GM23338 (cell line): ENCODE measurements around the gene SCN3A. TPM values are rescaled to one million over a fixed set of nuclear protein-coding genes. Genes with fewer than 3 reads are reported as not detected.

Experiments used
- ATAC-seq: fragments of 200-7000 bp; cut with Tn5 transposase; 3 replicates; pipeline ENCODE4 v1.9.1; 2020
- DNase-seq: peaks from one replicate; pipeline ENCODE4 v3.0.0-alpha.2; 2015; ENCODE audit warnings: low spot score
- H2AFZ ChIP-seq: fragments of 200-600 bp; sonication (generic); 2 replicates; pipeline ENCODE4 v1.8.0; 2016; ENCODE audit warnings: antibody characterized with exemption, mild to moderate bottlenecking, moderate library complexity
- H3F3A ChIP-seq: fragments of 200-600 bp; sonication (generic); replicated peaks from 2 replicates; pipeline ENCODE4 v1.8.0; 2017; ENCODE audit warnings: antibody characterized with exemption, mixed run types, low read depth
- H3K27ac ChIP-seq: fragments of 200-600 bp; sonication (generic); 2 replicates; pipeline ENCODE4 v1.6.1; 2016; ENCODE audit warnings: low read depth
- H3K27me3 ChIP-seq: fragments of 200-600 bp; sonication (generic); 2 replicates; pipeline ENCODE4 v1.8.0; 2016; ENCODE audit warnings: mild to moderate bottlenecking, mixed run types, moderate library complexity; ENCODE audit not compliant: insufficient read depth
- H3K36me3 ChIP-seq: fragments of 200-600 bp; sonication (generic); 2 replicates; pipeline ENCODE4 v1.8.0; 2016; ENCODE audit warnings: mild to moderate bottlenecking; ENCODE audit not compliant: insufficient read depth
- H3K4me1 ChIP-seq: fragments of 200-600 bp; sonication (generic); 2 replicates; pipeline ENCODE4 v1.8.0; 2016; ENCODE audit warnings: mild to moderate bottlenecking, moderate library complexity; ENCODE audit not compliant: insufficient read depth
- H3K4me2 ChIP-seq: fragments of 200-600 bp; sonication (generic); 2 replicates; pipeline ENCODE4 v1.7.1; 2017; ENCODE audit warnings: mixed run types
- H3K4me3 ChIP-seq: fragments of 200-600 bp; sonication (generic); 2 replicates; pipeline ENCODE4 v1.6.1; 2016; ENCODE audit warnings: mixed run types
- H3K79me2 ChIP-seq: fragments of 200-600 bp; sonication (generic); replicated peaks from 2 replicates; pipeline ENCODE4 v1.8.0; 2017; ENCODE audit warnings: mild to moderate bottlenecking; ENCODE audit not compliant: insufficient read depth
- H3K9me2 ChIP-seq: fragments of 200-600 bp; sonication (generic); 2 replicates; pipeline ENCODE4 v1.8.0; 2017; ENCODE audit not compliant: insufficient read depth
- H4K20me1 ChIP-seq: fragments of 200-600 bp; sonication (generic); replicated peaks from 2 replicates; pipeline ENCODE4 v1.8.0; 2017; ENCODE audit warnings: mild to moderate bottlenecking; ENCODE audit not compliant: insufficient read depth
- H3K27ac Mint-ChIP-seq: 2 replicates; pipeline ENCODE4 v1.8.0; 2020; ENCODE audit warnings: inconsistent platforms, mild to moderate bottlenecking, moderate library complexity, mixed read lengths
- H3K27me3 Mint-ChIP-seq: 3 replicates; pipeline ENCODE4 v1.8.0; 2022; ENCODE audit warnings: low read depth, mild to moderate bottlenecking, moderate library complexity, mixed read lengths, inconsistent platforms; ENCODE audit not compliant: insufficient read depth, poor library complexity
- H3K36me3 Mint-ChIP-seq: 3 replicates; pipeline ENCODE4 v1.8.0; 2021; ENCODE audit warnings: low read depth, mild to moderate bottlenecking, inconsistent platforms, moderate library complexity, mixed read lengths
- H3K4me1 Mint-ChIP-seq: 3 replicates; pipeline ENCODE4 v1.8.0; 2020; ENCODE audit warnings: mild to moderate bottlenecking, inconsistent platforms, mixed read lengths
- H3K4me3 Mint-ChIP-seq: 3 replicates; pipeline ENCODE4 v1.8.0; 2021; ENCODE audit warnings: moderate library complexity, mild to moderate bottlenecking, inconsistent platforms, mixed read lengths
- H3K9me3 Mint-ChIP-seq: 3 replicates; pipeline ENCODE4 v1.8.0; 2020; ENCODE audit warnings: moderate library complexity, mild to moderate bottlenecking, inconsistent platforms, mixed read lengths
- CREB1 ChIP-seq: fragments of 250-450 bp; sonication (Bioruptor Pico); IDR thresholded peaks from 2 replicates; pipeline ENCODE4 v1.5.0; 2020; ENCODE audit warnings: low read depth, mild to moderate bottlenecking, moderate library complexity
- ETS1 ChIP-seq: IDR thresholded peaks from 2 replicates; pipeline ENCODE4 v1.6.1; 2016; ENCODE audit warnings: antibody characterized with exemption
- EZH2phosphoT487 ChIP-seq: fragments of 200-600 bp; sonication (generic); IDR thresholded peaks from one replicate; pipeline ENCODE4 v1.8.1; 2018; ENCODE audit warnings: antibody characterized with exemption; ENCODE audit not compliant: unreplicated experiment
- JUNB ChIP-seq: IDR thresholded peaks from one replicate; pipeline ENCODE4 v1.6.1; 2016; ENCODE audit warnings: antibody characterized with exemption; ENCODE audit not compliant: unreplicated experiment
- NANOG ChIP-seq: IDR thresholded peaks from 2 replicates; pipeline ENCODE4 v1.6.1; 2016; ENCODE audit warnings: antibody characterized with exemption, borderline replicate concordance
- POLR2AphosphoS5 ChIP-seq: IDR thresholded peaks from 2 replicates; pipeline ENCODE4 v1.6.1; 2016; ENCODE audit warnings: antibody characterized with exemption, low read depth
- REST ChIP-seq: IDR thresholded peaks from one replicate; pipeline ENCODE4 v1.6.1; 2018; ENCODE audit warnings: antibody characterized with exemption; ENCODE audit not compliant: unreplicated experiment
- STAT1 ChIP-seq: IDR thresholded peaks from one replicate; pipeline ENCODE4 v1.6.1; 2016; ENCODE audit warnings: antibody characterized with exemption; ENCODE audit not compliant: unreplicated experiment
- ZNF331 ChIP-seq: fragments of 250-450 bp; sonication (Bioruptor Pico); IDR thresholded peaks from 2 replicates; pipeline ENCODE4 v1.5.0; 2020; ENCODE audit warnings: low read depth, mild to moderate bottlenecking, moderate library complexity
- polyA plus RNA-seq: library from polyadenylated mRNA; unstranded; fragments of >200 nt; fragmentation: Nextera tagmentation; extraction: Ambion mirVana; gene quantifications from 2 replicates; pipeline ENCODE4 v1.2.1, GENCODE V29; 2016
- total RNA-seq: library from RNA; depleted of rRNA; stranded (reverse); fragments of >200 nt; shearing (Covaris generic); gene quantifications from 2 replicates; pipeline ENCODE4 v1.2.3, GENCODE V29; 2014
- TF ChIP-seq, protein P1 (sequence below), 2 experiments: fragments of 200-600 bp in 1 of 2; sonication (generic) in 1 of 2; conservative IDR thresholded peaks; 2 replicates each; pipeline versions ENCODE4 v1.5.1 to v1.6.1; 2016 to 2017; ENCODE audit warnings: antibody characterized with exemption in 2 of 2, low read depth in 2 of 2, mild to moderate bottlenecking in 2 of 2, moderate library complexity in 1 of 2

SCN3A gene
- total and polyA plus RNA-seq, 2 experiments from 2014 or later, result 0.66 TPM; not detected in 1

DNA sequence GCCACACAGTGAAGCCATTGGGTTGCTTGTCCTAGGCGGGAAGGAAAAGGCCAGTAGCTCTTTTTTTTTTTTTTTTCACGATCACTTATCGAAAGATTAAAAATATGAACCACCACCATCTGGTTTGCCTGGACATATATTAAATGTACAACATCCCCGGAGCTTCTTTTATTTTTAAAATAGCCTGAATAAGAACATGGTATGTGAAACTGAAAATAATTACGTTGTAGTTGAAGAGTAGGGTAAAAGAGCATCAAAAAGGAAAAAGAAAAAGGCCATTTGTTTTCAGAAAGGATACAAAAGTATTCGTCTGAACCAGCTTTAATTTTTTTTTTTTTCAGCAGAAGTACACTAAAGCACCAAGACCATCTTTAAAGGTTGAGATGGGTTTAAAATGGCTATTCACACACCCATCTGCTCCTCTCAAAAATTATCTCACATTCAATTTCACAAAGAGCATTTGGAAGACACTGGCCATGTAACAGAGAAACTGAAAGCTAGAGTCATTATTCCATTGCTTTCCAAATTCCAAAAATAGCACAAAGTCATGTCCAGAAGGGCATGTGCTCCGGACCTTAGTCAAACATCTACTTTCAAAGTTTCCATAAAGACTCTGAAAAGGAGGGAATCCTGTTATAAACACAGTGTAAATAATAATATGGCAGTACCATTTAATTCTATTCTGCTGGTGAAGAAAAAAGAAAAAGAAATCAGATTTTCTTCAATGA lies 82.9 kb downstream of the SCN3A start:
- ATAC-seq, result no peak
- TF ChIP-seq POLR2AphosphoS5 (no peak), CREB1 (CRISPR knock-in tag) (no peak), STAT1 (no peak), ZNF331 (no peak), JUNB (no peak), REST (no peak)
- Mint-ChIP-seq H3K27me3 (no peaks in the 10 kb centered on the region), H3K27ac (no peak overlapping the region), H3K9me3 (no peaks in the 10 kb centered on the region), H3K4me3 (no peak overlapping the region), H3K4me1 (peaks cover 5% of the 10 kb centered on the region; the same call in 2 of the 3 replicates), H3K36me3 (no peaks in the 10 kb centered on the region)
- Histone ChIP-seq H3K4me3 (no peak overlapping the region), H2AFZ (no peak overlapping the region), H3K79me2 (no peaks in the 10 kb centered on the region), H3K27me3 (no peaks in the 10 kb centered on the region), H3F3A (no peaks in the 10 kb centered on the region), H3K9me2 (no peaks in the 10 kb centered on the region), H3K27ac (no peak overlapping the region), H4K20me1 (no peaks in the 10 kb centered on the region), H3K36me3 (no peaks in the 10 kb centered on the region), H3K4me1 (no peaks in the 10 kb centered on the region; the same call in 1 of the 2 replicates), H3K4me2 (no peak overlapping the region)
- DNase-seq, result no peak

- Mint-ChIP-seq H3K36me3 (no peaks in the 10 kb centered on the region), H3K9me3 (no peaks in the 10 kb centered on the region), H3K4me3 (no peak overlapping the region), H3K27ac (0 out of 2 replicates have a peak overlapping the region, but pooled peaks have one; percentile 15), H3K4me1 (peaks cover 12% of the 10 kb centered on the region), H3K27me3 (no peaks in the 10 kb centered on the region)
- Histone ChIP-seq H3K36me3 (no peaks in the 10 kb centered on the region), H3K4me2 (no peak overlapping the region), H3F3A (no peaks in the 10 kb centered on the region), H3K27me3 (no peaks in the 10 kb centered on the region), H3K4me3 (no peak overlapping the region), H3K4me1 (peaks cover 8% of the 10 kb centered on the region), H4K20me1 (no peaks in the 10 kb centered on the region), H3K27ac (no peak overlapping the region), H2AFZ (no peak overlapping the region), H3K9me2 (no peaks in the 10 kb centered on the region), H3K79me2 (no peaks in the 10 kb centered on the region)
- ATAC-seq (no peak), DNase-seq (no peak)
- no peak for TF ChIP-seq STAT1
- no peak for TF ChIP-seq EZH2phosphoT487
- no peak for TF ChIP-seq ZNF331
- TF ChIP-seq, protein P1, sequence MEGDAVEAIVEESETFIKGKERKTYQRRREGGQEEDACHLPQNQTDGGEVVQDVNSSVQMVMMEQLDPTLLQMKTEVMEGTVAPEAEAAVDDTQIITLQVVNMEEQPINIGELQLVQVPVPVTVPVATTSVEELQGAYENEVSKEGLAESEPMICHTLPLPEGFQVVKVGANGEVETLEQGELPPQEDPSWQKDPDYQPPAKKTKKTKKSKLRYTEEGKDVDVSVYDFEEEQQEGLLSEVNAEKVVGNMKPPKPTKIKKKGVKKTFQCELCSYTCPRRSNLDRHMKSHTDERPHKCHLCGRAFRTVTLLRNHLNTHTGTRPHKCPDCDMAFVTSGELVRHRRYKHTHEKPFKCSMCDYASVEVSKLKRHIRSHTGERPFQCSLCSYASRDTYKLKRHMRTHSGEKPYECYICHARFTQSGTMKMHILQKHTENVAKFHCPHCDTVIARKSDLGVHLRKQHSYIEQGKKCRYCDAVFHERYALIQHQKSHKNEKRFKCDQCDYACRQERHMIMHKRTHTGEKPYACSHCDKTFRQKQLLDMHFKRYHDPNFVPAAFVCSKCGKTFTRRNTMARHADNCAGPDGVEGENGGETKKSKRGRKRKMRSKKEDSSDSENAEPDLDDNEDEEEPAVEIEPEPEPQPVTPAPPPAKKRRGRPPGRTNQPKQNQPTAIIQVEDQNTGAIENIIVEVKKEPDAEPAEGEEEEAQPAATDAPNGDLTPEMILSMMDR (conservative IDR thresholded peaks at IDR 0.05; ENCODE audit: low read depth in 2 of 2), result no peak
- no peak for TF ChIP-seq CREB1 (CRISPR knock-in tag)
- no peak for TF ChIP-seq POLR2AphosphoS5
- no peak for TF ChIP-seq ETS1
- no peak for TF ChIP-seq REST
- TF ChIP-seq JUNB, result no peak
- no peak for TF ChIP-seq NANOG
Observed at GRCh38 chr2:165115258-165115657, 88.6 kb downstream of the SCN3A start.
